G401.6 (cell line): ENCODE measurements around the gene SRPK1.

Source experiments
- FAIRE-seq: peaks from 2 replicates; lab custom pipeline; 2012; peaks lifted over from hg19 to GRCh38; lab: Jason Lieb, UNC

The SRPK1 gene

GRCh38 chr6:35898003-35898402 is 22.9 kb downstream of the SRPK1 start:
- FAIRE-seq, result no peak

- FAIRE-seq, result no peak
Measured at GRCh38 chr6:35897486-35897885, 23.4 kb downstream of the SRPK1 start.

GRCh38 chr6:35897036-35897435 is 23.9 kb downstream of the SRPK1 start:
- no peak for FAIRE-seq

- FAIRE-seq, result no peak
Measured at GRCh38 chr6:35896228-35896627, 24.7 kb downstream of the SRPK1 start.

- FAIRE-seq, result no peak
Measured at GRCh38 chr6:35895560-35895959, 25.3 kb downstream of the SRPK1 start.

- no peak for FAIRE-seq
Measured at GRCh38 chr6:35894776-35895175, 26.1 kb downstream of the SRPK1 start.

GRCh38 chr6:35893246-35893645 is 27.7 kb downstream of the SRPK1 start:
- no peak for FAIRE-seq

- no peak for FAIRE-seq
Measured at GRCh38 chr6:35892482-35892881, 28.4 kb downstream of the SRPK1 start.

GRCh38 chr6:35879151-35879550 is 41.7 kb downstream of the SRPK1 start:
- no peak for FAIRE-seq

GRCh38 chr6:35876902-35877301 is 44.0 kb downstream of the SRPK1 start:
- no peak for FAIRE-seq

GRCh38 chr6:35874730-35875129 is 46.2 kb downstream of the SRPK1 start:
- no peak for FAIRE-seq

GRCh38 chr6:35859367-35859766 is 61.5 kb downstream of the SRPK1 start:
- FAIRE-seq, result no peak

- no peak for FAIRE-seq
Measured at GRCh38 chr6:35857853-35858252, 63.0 kb downstream of the SRPK1 start.

GRCh38 chr6:35856250-35856649 is 64.6 kb downstream of the SRPK1 start:
- no peak for FAIRE-seq

GRCh38 chr6:35852994-35853393 is 67.9 kb downstream of the SRPK1 start:
- no peak for FAIRE-seq

GRCh38 chr6:35850208-35850607 is 70.7 kb downstream of the SRPK1 start:
- FAIRE-seq, result no peak

GRCh38 chr6:35844290-35844689 is 76.6 kb downstream of the SRPK1 start:
- no peak for FAIRE-seq

GRCh38 chr6:35842381-35842780 is 78.5 kb downstream of the SRPK1 start:
- no peak for FAIRE-seq

GRCh38 chr6:35839019-35839418 is 81.9 kb downstream of the SRPK1 start:
- no peak for FAIRE-seq

GRCh38 chr6:35833536-35833935 is 87.4 kb downstream of the SRPK1 start:
- FAIRE-seq, result no peak

GRCh38 chr6:35831257-35832007 is 89.5 kb downstream of the SRPK1 start:
- FAIRE-seq, result no peak

GRCh38 chr6:35829306-35829705 is 91.6 kb downstream of the SRPK1 start:
- FAIRE-seq, result no peak

GRCh38 chr6:35824552-35825192 is 96.2 kb downstream of the SRPK1 start:
- FAIRE-seq, result no peak

GRCh38 chr6:35823601-35824000 is 97.3 kb downstream of the SRPK1 start:
- FAIRE-seq, result no peak
